ENCODE measurements around the gene C5orf58.

DNA sequence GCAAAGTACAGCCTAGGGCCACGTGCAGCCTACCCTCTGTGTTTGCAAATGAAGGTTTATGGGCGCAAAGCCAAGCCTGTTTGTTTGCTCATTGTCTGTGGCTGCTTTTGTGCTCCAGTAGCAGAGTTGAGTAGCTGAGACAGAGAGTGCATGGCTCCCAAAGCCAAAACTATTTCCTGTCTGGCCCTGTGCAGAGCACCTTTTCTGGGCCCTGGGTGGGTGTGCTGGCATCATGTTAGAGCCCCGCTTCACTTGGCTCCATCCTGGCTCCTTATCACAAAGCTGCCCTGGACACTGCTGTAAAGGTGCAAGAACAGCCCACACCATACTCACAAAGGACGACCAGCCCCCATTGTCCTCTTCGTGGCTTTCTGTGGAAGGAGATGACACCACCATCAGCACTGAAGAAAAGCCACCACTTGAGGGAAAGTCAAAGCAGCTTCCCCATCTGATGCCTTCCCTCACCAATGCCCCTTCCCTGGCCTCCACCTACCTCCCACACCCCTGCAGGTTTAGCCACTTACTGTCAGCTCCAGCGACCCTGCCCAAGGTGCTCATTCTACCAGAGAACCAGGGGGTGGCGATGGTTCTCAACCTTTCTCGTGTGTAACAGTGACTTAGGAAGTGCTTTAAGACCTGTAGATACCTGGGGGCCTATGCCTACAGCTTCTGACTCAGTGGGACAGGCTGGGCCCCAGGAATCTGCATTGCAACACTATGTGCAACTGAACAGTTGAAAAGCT is 41.4 kb downstream of the C5orf58 start:
- TF ChIP-seq, protein P1, sequence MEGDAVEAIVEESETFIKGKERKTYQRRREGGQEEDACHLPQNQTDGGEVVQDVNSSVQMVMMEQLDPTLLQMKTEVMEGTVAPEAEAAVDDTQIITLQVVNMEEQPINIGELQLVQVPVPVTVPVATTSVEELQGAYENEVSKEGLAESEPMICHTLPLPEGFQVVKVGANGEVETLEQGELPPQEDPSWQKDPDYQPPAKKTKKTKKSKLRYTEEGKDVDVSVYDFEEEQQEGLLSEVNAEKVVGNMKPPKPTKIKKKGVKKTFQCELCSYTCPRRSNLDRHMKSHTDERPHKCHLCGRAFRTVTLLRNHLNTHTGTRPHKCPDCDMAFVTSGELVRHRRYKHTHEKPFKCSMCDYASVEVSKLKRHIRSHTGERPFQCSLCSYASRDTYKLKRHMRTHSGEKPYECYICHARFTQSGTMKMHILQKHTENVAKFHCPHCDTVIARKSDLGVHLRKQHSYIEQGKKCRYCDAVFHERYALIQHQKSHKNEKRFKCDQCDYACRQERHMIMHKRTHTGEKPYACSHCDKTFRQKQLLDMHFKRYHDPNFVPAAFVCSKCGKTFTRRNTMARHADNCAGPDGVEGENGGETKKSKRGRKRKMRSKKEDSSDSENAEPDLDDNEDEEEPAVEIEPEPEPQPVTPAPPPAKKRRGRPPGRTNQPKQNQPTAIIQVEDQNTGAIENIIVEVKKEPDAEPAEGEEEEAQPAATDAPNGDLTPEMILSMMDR (tag by site-specific recombination; IDR thresholded peaks at IDR 0.05), result no peak; the same call in 1 of the 2 replicates
- no peak for TF ChIP-seq ZSCAN30 (tag by site-specific recombination; IDR thresholded peaks at IDR 0.05)
- TF ChIP-seq, protein P2, sequence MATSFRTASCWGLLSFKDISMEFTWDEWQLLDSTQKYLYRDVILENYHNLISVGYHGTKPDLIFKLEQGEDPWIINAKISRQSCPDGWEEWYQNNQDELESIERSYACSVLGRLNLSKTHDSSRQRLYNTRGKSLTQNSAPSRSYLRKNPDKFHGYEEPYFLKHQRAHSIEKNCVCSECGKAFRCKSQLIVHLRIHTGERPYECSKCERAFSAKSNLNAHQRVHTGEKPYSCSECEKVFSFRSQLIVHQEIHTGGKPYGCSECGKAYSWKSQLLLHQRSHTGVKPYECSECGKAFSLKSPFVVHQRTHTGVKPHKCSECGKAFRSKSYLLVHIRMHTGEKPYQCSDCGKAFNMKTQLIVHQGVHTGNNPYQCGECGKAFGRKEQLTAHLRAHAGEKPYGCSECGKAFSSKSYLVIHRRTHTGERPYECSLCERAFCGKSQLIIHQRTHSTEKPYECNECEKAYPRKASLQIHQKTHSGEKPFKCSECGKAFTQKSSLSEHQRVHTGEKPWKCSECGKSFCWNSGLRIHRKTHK (tag by site-specific recombination; IDR thresholded peaks at IDR 0.05), result no peak
- no peak for TF ChIP-seq ZFP69B (tag by site-specific recombination; IDR thresholded peaks at IDR 0.05)
- TF ChIP-seq ZFP3 (tag by site-specific recombination; IDR thresholded peaks at IDR 0.05; ENCODE audit: low read depth), result no peak
- no peak for TF ChIP-seq ZNF544 (tag by site-specific recombination; IDR thresholded peaks at IDR 0.05)
- TF ChIP-seq, protein P3, sequence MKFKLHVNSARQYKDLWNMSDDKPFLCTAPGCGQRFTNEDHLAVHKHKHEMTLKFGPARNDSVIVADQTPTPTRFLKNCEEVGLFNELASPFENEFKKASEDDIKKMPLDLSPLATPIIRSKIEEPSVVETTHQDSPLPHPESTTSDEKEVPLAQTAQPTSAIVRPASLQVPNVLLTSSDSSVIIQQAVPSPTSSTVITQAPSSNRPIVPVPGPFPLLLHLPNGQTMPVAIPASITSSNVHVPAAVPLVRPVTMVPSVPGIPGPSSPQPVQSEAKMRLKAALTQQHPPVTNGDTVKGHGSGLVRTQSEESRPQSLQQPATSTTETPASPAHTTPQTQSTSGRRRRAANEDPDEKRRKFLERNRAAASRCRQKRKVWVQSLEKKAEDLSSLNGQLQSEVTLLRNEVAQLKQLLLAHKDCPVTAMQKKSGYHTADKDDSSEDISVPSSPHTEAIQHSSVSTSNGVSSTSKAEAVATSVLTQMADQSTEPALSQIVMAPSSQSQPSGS (tag by site-specific recombination; IDR thresholded peaks at IDR 0.05; ENCODE audit: low read depth), result no peak
- TF ChIP-seq ZIC2 (tag by site-specific recombination; IDR thresholded peaks at IDR 0.05), result no peak
- TF ChIP-seq, protein P4, sequence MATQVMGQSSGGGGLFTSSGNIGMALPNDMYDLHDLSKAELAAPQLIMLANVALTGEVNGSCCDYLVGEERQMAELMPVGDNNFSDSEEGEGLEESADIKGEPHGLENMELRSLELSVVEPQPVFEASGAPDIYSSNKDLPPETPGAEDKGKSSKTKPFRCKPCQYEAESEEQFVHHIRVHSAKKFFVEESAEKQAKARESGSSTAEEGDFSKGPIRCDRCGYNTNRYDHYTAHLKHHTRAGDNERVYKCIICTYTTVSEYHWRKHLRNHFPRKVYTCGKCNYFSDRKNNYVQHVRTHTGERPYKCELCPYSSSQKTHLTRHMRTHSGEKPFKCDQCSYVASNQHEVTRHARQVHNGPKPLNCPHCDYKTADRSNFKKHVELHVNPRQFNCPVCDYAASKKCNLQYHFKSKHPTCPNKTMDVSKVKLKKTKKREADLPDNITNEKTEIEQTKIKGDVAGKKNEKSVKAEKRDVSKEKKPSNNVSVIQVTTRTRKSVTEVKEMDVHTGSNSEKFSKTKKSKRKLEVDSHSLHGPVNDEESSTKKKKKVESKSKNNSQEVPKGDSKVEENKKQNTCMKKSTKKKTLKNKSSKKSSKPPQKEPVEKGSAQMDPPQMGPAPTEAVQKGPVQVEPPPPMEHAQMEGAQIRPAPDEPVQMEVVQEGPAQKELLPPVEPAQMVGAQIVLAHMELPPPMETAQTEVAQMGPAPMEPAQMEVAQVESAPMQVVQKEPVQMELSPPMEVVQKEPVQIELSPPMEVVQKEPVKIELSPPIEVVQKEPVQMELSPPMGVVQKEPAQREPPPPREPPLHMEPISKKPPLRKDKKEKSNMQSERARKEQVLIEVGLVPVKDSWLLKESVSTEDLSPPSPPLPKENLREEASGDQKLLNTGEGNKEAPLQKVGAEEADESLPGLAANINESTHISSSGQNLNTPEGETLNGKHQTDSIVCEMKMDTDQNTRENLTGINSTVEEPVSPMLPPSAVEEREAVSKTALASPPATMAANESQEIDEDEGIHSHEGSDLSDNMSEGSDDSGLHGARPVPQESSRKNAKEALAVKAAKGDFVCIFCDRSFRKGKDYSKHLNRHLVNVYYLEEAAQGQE (tag by site-specific recombination; IDR thresholded peaks at IDR 0.05), result no peak
- no peak for TF ChIP-seq ZNF398 (tag by site-specific recombination; IDR thresholded peaks at IDR 0.05)
- no peak for TF ChIP-seq MEIS1 (CRISPR knock-in tag; IDR thresholded peaks at IDR 0.05; ENCODE audit: borderline replicate concordance)
- TF ChIP-seq YY1 (tag by site-specific recombination; IDR thresholded peaks at IDR 0.05), result no peak
